ENCODE results near the gene RNF17.

Gene RNF17

DNA sequence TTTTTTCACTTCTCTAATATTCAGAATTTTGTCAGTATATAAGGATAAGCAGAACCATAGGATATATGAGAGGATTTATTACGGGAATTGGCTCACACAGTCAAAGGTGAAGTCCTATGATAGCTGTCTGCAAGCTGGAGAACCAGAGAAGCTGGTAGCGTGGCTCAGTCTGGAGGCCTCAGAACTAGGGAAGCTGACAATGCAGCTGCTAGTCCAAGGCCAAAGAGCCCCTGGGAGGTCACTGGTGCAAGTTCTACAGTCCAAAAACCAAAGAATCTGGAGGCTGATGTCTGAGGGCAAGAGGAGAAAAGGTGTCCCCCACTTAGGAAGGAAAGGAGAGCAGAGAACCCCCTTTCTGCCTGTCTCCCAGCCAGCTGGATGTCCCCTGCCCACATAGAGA is 114.4 kb downstream of the RNF17 start:
- DNase-seq (ENCODE audit: low read depth): no peak
- no peak overlapping the region for H3K4me3 ChIP-seq (ENCODE audit: control insufficient read depth, low read depth, low read length)
- TF ChIP-seq, protein P1, sequence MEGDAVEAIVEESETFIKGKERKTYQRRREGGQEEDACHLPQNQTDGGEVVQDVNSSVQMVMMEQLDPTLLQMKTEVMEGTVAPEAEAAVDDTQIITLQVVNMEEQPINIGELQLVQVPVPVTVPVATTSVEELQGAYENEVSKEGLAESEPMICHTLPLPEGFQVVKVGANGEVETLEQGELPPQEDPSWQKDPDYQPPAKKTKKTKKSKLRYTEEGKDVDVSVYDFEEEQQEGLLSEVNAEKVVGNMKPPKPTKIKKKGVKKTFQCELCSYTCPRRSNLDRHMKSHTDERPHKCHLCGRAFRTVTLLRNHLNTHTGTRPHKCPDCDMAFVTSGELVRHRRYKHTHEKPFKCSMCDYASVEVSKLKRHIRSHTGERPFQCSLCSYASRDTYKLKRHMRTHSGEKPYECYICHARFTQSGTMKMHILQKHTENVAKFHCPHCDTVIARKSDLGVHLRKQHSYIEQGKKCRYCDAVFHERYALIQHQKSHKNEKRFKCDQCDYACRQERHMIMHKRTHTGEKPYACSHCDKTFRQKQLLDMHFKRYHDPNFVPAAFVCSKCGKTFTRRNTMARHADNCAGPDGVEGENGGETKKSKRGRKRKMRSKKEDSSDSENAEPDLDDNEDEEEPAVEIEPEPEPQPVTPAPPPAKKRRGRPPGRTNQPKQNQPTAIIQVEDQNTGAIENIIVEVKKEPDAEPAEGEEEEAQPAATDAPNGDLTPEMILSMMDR (IDR thresholded peaks at IDR 0.05; ENCODE audit: control insufficient read depth, insufficient read depth, low read depth, low read length, missing control alignments): no peak

DNA sequence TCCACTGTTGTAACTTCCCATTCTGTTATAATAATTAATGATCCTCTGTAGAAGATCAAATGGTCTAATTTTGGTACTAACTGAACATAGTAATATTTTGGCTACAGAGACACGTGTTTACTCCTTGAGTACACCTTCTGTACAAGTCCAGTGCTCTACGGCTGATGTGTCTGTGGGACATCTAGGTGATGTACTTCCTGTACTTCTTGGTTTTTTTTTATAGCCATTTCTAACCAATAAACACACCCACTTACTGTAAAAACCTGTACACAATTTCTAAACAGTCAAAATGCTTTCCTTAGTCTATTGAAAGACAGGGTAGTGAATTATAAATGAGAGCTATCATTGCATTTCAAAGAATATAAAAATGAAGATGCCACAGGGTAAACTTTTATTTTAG is 118.7 kb downstream of the RNF17 start:
- no peak for DNase-seq (ENCODE audit: low read depth)
- H3K4me3 ChIP-seq (ENCODE audit: control insufficient read depth, low read depth, low read length): no peak overlapping the region
- TF ChIP-seq, protein P1 (IDR thresholded peaks at IDR 0.05; ENCODE audit: control insufficient read depth, insufficient read depth, low read depth, low read length, missing control alignments): no peak

DNA sequence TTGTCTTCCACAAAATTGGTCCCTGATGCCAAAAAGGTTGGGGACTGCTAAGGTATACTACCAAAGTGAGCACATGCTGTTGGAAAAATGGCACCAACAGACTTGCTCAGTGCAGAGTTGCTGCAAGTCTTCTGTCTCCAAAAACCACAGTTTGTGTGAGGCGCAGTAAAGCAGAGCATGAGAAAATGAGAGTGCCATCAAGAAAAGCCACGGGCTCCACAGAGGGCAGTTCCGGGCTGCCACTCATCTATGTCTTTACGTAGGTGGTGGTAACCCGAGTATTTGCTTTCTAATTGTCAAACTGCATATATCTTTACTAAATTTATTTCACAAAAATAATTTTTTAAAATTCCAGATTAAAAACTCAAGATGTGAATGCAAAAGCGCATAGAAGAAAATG is 123.8 kb downstream of the RNF17 start:
- H3K4me3 ChIP-seq (ENCODE audit: control insufficient read depth, low read depth, low read length): no peak overlapping the region
- TF ChIP-seq, protein P1 (IDR thresholded peaks at IDR 0.05; ENCODE audit: control insufficient read depth, insufficient read depth, low read depth, low read length, missing control alignments): no peak
- no peak for DNase-seq (ENCODE audit: low read depth)

DNA sequence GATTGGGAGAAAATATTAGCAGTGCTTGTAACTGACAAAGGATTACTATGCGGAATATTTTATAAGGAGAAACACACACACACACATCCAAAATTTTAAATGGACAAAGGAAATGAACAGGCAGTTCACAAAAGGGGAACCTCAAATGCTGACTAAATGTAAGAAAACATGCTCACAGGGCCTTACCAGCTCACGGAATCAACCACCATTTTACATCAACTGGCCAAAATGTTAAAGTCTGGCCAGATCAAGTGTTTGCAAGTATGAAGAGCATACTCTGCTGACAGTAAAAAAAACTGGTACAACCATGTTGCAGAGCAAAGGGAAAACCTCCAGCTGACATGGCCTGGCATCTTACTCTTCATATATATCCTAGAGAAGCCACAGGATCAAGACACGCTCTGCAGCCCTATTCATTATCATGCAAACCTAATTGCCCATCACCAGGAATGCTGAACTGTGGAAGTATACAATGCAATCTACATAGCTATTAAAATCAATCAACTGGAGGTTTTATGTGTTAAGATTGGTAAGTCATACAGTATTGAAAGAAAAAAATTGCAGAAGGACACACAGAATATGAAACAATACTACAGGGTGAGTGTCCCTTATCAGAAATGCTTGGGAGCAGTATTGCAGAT is 124.4 kb downstream of the RNF17 start:
- TF ChIP-seq, protein P1 (IDR thresholded peaks at IDR 0.05; ENCODE audit: control insufficient read depth, insufficient read depth, low read depth, low read length, missing control alignments): no peak
- no peak for DNase-seq (ENCODE audit: low read depth)
- no peak overlapping the region for H3K4me3 ChIP-seq (ENCODE audit: control insufficient read depth, low read depth, low read length)

DNA sequence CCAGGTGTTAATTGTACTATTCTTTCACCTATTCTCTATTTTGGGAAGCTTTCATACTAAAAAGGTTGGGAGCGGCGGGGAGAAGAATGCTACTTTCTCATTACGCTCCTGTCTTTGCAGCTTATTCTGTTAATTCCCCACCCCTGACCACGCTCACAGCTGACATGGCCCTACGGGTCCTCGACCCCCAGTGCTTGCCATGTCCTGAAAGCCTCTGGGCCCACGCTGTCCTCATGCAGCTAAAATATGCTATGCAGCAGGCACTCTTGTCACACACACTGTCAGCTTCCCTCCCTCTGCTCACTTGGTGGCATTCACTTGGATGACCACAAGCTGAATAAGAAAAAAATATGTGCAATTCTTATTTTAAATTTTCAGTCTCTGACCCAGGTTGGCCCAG is 126.3 kb downstream of the RNF17 start:
- TF ChIP-seq, protein P1 (IDR thresholded peaks at IDR 0.05; ENCODE audit: control insufficient read depth, insufficient read depth, low read depth, low read length, missing control alignments): no peak
- no peak overlapping the region for H3K4me3 ChIP-seq (ENCODE audit: control insufficient read depth, low read depth, low read length)
- no peak for DNase-seq (ENCODE audit: low read depth)

DNA sequence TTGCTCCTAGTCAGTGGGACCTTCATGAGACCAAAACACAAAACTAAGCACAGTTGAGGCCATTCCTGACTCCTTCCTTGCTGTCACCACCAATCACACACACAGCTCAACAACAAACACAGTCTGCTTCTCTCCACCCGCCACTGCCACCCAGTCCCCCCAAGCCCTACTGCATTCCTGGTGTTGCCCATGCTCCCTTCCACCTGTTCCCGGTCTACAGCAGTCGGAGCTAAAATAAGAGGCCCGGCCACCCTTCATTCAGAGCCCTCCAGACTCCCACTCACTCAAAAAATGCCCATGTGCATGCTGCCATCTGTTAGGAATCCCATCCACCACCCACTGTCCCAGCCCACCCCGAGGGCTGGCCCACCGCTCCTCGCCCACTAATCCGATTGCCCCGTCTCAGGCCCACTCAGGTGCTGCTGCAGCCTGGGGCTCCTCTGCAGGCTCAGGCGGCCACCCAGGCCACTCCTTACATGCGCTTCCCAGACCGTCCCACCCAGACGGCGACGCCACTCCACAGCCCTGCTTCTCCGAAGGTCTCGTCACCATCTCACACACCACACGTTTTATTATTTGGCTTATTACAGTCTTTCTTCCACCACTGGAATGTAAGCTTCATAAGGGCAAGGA is 127.6 kb downstream of the RNF17 start:
- TF ChIP-seq, protein P1 (IDR thresholded peaks at IDR 0.05; ENCODE audit: control insufficient read depth, insufficient read depth, low read depth, low read length, missing control alignments): no peak
- DNase-seq (ENCODE audit: low read depth): no peak
- no peak overlapping the region for H3K4me3 ChIP-seq (ENCODE audit: control insufficient read depth, low read depth, low read length)
